IPS-18c (cell line): ENCODE results near the gene PPP2R5B.

Experiments used
- H3K4me3 ChIP-seq: 2 replicates; pipeline ENCODE4 v1.7.0; 2013; ENCODE audit warnings: low read depth, mild to moderate bottlenecking, low read length, moderate library complexity; ENCODE audit not compliant: insufficient read depth
- H3K9me3 ChIP-seq: one replicate; pipeline ENCODE4 v1.6.1; 2013; ENCODE audit warnings: mild to moderate bottlenecking, low read length, moderate library complexity; ENCODE audit not compliant: control insufficient read depth, insufficient read depth

Gene PPP2R5B

GRCh38 chr11:64933935-64934681, 9.6 kb downstream of the PPP2R5B start:
- no peak overlapping the region for H3K4me3 ChIP-seq
- H3K9me3 ChIP-seq: no peaks in the 10 kb centered on the region

GRCh38 chr11:64934682-64935358, 10.3 kb downstream of the PPP2R5B start:
- Histone ChIP-seq H3K4me3 (no peak overlapping the region), H3K9me3 (no peaks in the 10 kb centered on the region)

GRCh38 chr11:64935359-64936081, 11.0 kb downstream of the PPP2R5B start, which contains the start of gene GPHA2:
TSS of gene GPHA2 (minus strand) at chr11:64935893. CDS start at chr11:64935460, 433 bp downstream.
- Histone ChIP-seq H3K4me3 (no peak within 1 kb of the TSS), H3K9me3 (no peaks in the 10 kb centered on the region)

- H3K4me3 ChIP-seq: no peak overlapping the region
Observed at GRCh38 chr11:64936539-64936938, 12.1 kb downstream of the PPP2R5B start.

GRCh38 chr11:64947208-64947814, 22.8 kb downstream of the PPP2R5B start:
- Histone ChIP-seq H3K9me3 (no peaks in the 10 kb centered on the region), H3K4me3 (no peak overlapping the region)

More at GRCh38 chr11:64936539-64936938, 12.1 kb downstream of the PPP2R5B start:
- no peaks in the 10 kb centered on the region for H3K9me3 ChIP-seq

- Histone ChIP-seq H3K4me3 (no peak overlapping the region), H3K9me3 (no peaks in the 10 kb centered on the region)
Observed at GRCh38 chr11:64951529-64951928, 27.0 kb downstream of the PPP2R5B start.

GRCh38 chr11:64954201-64954600, 29.7 kb downstream of the PPP2R5B start:
- H3K4me3 ChIP-seq: no peak overlapping the region
- H3K9me3 ChIP-seq: no peaks in the 10 kb centered on the region

GRCh38 chr11:64959498-64959897, 35.0 kb downstream of the PPP2R5B start:
- Histone ChIP-seq H3K4me3 (no peak overlapping the region), H3K9me3 (no peaks in the 10 kb centered on the region)

GRCh38 chr11:64960719-64961118, 36.2 kb downstream of the PPP2R5B start:
- Histone ChIP-seq H3K4me3 (no peak overlapping the region), H3K9me3 (no peaks in the 10 kb centered on the region)

GRCh38 chr11:64963072-64963631, 38.7 kb downstream of the PPP2R5B start:
- H3K4me3 ChIP-seq: no peak overlapping the region
- no peaks in the 10 kb centered on the region for H3K9me3 ChIP-seq

GRCh38 chr11:64967375-64967774, 42.9 kb downstream of the PPP2R5B start:
- H3K9me3 ChIP-seq: no peaks in the 10 kb centered on the region
- no peak overlapping the region for H3K4me3 ChIP-seq

GRCh38 chr11:64969209-64969608, 44.7 kb downstream of the PPP2R5B start:
- H3K9me3 ChIP-seq: no peaks in the 10 kb centered on the region

GRCh38 chr11:64970731-64971151, 46.3 kb downstream of the PPP2R5B start:
- Histone ChIP-seq H3K4me3 (no peak overlapping the region), H3K9me3 (no peaks in the 10 kb centered on the region)

More at GRCh38 chr11:64969209-64969608, 44.7 kb downstream of the PPP2R5B start:
- H3K4me3 ChIP-seq: no peak overlapping the region

GRCh38 chr11:64971421-64972233, 47.1 kb downstream of the PPP2R5B start, which contains the start of gene MAJIN:
TSS of gene MAJIN (minus strand) at chr11:64972108. CDS start at chr11:64959405, 12,703 bp downstream.
- Histone ChIP-seq H3K9me3 (no peaks in the 10 kb centered on the region), H3K4me3 (no peak within 1 kb of the TSS)

GRCh38 chr11:64974124-64974523, 49.6 kb downstream of the PPP2R5B start:
- Histone ChIP-seq H3K9me3 (no peaks in the 10 kb centered on the region), H3K4me3 (no peak overlapping the region)

- no peaks in the 10 kb centered on the region for H3K9me3 ChIP-seq
- no peak overlapping the region for H3K4me3 ChIP-seq
Observed at GRCh38 chr11:64976651-64977050, 52.2 kb downstream of the PPP2R5B start.
